IMR-90 (cell line): Measurements from ENCODE around the gene FXR2.
"Not testable (repeated sequence)": the region's sequence is repeated elsewhere in the genome, so short reads cannot be mapped to it uniquely, and the experiment has no call there.

Source experiments
- CEBPB ChIP-seq: IDR thresholded peaks from 2 replicates; pipeline ENCODE4 v1.6.1; 2012; ENCODE audit warnings: low read depth, low read length, improper control_type of control experiment
- FOS ChIP-seq: fragments of 150-350 bp; IDR thresholded peaks from 2 replicates; pipeline ENCODE4 v1.6.1; 2016; ENCODE audit warnings: low read depth, low read length
- MAZ ChIP-seq: IDR thresholded peaks from 2 replicates; pipeline ENCODE4 v1.6.1; 2012; ENCODE audit warnings: low read depth, mild to moderate bottlenecking, low read length, improper control_type of control experiment, moderate library complexity, borderline replicate concordance
- POLR2A ChIP-seq: IDR thresholded peaks from 2 replicates; pipeline ENCODE4 v1.6.1; 2012; ENCODE audit warnings: mild to moderate bottlenecking, low read depth, low read length
- RAD21 ChIP-seq: IDR thresholded peaks from 2 replicates; pipeline ENCODE4 v1.6.1; 2012; ENCODE audit warnings: low read length, improper control_type of control experiment
- RCOR1 ChIP-seq: IDR thresholded peaks from 2 replicates; pipeline ENCODE4 v1.6.1; 2012; ENCODE audit warnings: mild to moderate bottlenecking, low read length, improper control_type of control experiment; ENCODE audit not compliant: insufficient replicate concordance
- SMC3 ChIP-seq: fragments of 150-350 bp; IDR thresholded peaks from 2 replicates; pipeline ENCODE4 v1.6.1; 2016; ENCODE audit warnings: low read depth, mild to moderate bottlenecking, antibody characterized with exemption, low read length, moderate library complexity
- TF ChIP-seq, protein P1 (sequence below): conservative IDR thresholded peaks from 2 replicates; pipeline ENCODE4 v1.5.1; 2012; ENCODE audit warnings: mild to moderate bottlenecking, low read depth, low read length, improper control_type of control experiment

DNA sequence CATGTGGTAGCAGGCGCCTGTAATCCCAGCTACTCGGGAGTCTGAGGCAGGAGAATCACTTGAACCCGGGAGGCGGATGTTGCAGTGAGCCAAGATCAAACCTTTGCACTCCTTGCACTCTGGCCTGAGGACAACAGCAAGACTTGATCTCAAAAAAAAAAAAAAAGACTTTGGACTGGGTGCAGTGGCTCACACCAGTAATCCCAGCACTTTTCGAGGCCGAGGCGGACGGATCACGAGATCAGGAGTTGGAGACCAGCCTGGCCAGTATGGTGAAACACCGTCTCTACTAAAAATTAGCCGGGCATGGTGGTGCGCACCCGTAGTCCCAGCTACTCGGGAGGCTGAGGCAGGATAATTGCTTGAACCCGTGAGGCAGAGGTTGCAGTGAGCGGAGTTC is 11.1 kb upstream of the FXR2 start:
- TF ChIP-seq, protein P1, sequence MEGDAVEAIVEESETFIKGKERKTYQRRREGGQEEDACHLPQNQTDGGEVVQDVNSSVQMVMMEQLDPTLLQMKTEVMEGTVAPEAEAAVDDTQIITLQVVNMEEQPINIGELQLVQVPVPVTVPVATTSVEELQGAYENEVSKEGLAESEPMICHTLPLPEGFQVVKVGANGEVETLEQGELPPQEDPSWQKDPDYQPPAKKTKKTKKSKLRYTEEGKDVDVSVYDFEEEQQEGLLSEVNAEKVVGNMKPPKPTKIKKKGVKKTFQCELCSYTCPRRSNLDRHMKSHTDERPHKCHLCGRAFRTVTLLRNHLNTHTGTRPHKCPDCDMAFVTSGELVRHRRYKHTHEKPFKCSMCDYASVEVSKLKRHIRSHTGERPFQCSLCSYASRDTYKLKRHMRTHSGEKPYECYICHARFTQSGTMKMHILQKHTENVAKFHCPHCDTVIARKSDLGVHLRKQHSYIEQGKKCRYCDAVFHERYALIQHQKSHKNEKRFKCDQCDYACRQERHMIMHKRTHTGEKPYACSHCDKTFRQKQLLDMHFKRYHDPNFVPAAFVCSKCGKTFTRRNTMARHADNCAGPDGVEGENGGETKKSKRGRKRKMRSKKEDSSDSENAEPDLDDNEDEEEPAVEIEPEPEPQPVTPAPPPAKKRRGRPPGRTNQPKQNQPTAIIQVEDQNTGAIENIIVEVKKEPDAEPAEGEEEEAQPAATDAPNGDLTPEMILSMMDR = not testable (repeated sequence)
- not testable (repeated sequence) for TF ChIP-seq POLR2A, CEBPB, RAD21, RCOR1, MAZ, FOS, SMC3
